ENCODE data around the gene E2F4. TPM values are rescaled to one million over a fixed set of nuclear protein-coding genes. Genes with fewer than 3 reads are reported as not detected.

The E2F4 gene, protein sequence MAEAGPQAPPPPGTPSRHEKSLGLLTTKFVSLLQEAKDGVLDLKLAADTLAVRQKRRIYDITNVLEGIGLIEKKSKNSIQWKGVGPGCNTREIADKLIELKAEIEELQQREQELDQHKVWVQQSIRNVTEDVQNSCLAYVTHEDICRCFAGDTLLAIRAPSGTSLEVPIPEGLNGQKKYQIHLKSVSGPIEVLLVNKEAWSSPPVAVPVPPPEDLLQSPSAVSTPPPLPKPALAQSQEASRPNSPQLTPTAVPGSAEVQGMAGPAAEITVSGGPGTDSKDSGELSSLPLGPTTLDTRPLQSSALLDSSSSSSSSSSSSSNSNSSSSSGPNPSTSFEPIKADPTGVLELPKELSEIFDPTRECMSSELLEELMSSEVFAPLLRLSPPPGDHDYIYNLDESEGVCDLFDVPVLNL
- 10 to 100 TPM; 54.0 to 75.9 (median 61.7) TPM for polyA plus RNA-seq (ENCODE audit: low read depth in 6 of 6)

DNA sequence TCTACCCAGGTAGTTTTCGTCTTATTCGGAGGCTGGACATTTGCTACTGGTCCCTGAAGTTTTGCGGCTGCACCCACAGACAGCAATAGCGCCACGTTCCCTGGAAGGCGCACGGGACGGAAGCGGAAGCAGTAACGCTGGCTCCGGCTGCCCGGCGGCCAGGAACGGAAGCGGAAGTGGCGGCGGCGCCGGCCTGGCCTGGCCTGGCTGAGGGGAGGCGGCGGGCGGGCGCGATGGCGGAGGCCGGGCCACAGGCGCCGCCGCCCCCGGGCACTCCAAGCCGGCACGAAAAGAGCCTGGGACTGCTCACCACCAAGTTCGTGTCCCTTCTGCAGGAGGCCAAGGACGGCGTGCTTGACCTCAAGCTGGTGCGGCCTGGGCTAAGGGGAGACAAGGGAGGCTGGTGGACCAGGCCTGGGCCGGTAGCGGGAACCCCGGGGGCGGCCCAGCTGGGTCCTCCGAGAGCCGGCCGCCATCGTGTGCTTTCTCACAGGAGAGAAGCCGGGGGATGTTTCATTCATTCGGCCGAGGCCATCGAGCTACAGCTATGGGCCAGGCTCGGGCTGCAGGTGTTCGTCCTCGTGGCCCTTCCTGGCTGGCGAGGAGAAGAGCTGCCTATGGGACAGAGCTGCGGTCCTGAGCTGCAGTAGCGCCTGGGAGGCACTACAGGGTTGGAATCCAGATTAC lies at the start of gene E2F4:
Gene E2F4 (plus strand): TSS at position 161 of the 687 bp plus-strand sequence. CDS start 73 bp downstream, at position 234.
- Mint-ChIP-seq H3K4me1 (peaks cover 28 to 45% (median 45%) of the 10 kb centered on the region in 3 donors), H3K4me3 (peak within 1 kb of the TSS; percentile 80 to 95 (median 92)), H3K36me3 (peaks cover 6 to 15% of the 10 kb centered on the region in 2 donors), H3K9me3 (no peaks in the 10 kb centered on the region), H3K27me3 (peaks cover 0 to 4% (median 0%) of the 10 kb centered on the region in 3 donors), H3K27ac (peak within 1 kb of the TSS; percentile 56 to 97 (median 88))
- peak; percentile 100 for ATAC-seq (ENCODE audit: low read depth in 2 of 2)
- peak; percentile 88 for DNase-seq

DNA sequence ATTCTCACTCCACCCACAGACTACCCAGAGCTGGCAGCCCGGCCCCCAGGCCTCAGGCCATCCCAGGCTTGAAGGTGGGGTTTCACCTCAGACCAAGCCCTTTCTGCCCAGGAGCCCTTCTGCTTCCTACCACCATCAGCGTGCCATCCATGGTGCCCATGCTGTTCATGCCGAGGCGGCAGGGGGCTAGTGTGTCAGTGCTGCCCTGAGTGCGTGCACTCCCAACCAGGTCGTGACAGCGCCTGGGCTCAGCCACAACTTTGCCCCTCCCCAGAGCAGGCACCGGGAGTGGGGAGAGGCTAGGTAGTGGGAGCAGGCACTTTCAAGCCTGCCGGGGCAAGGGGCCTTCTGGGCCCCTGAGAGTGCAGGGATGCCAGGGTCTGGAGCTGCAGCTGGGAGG lies 49.6 kb upstream of the E2F4 start:
- no peak for DNase-seq
- Mint-ChIP-seq H3K4me3 (no peak overlapping the region), H3K9me3 (no peaks in the 10 kb centered on the region), H3K27me3 (peaks cover 0 to 2% (median 0%) of the 10 kb centered on the region in 3 donors), H3K36me3 (peaks cover 41 to 57% of the 10 kb centered on the region in 2 donors), H3K4me1 (peaks cover 0 to 3% (median 0%) of the 10 kb centered on the region in 3 donors), H3K27ac (no peak overlapping the region)
- ATAC-seq (ENCODE audit: low read depth in 2 of 2), result no peak

DNA sequence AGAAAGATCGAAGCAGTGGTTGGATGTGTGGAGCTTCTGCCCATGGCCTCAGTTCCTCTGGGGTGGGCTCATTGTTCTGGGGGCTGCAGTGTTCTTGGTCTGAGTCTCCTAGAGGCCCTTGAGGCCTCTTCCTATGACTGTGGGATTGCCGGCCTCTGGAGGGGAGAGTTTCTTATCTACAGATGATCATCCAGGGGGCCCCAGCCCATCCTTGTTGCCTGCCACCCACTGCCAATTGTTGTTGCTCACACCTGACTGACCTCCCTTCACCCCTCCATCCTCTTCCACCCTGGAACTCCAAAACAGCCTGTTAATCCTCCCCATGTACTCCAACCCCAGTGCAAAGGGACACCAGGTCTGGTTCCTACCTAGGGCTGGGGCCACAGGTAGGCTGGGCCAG lies 47.0 kb upstream of the E2F4 start:
- ATAC-seq (ENCODE audit: low read depth in 2 of 2) (no peak), DNase-seq (no peak)
- no peak overlapping the region for H3K27ac Mint-ChIP-seq
- H3K4me3 Mint-ChIP-seq, result no peak overlapping the region
- H3K4me1 Mint-ChIP-seq, result peaks cover 0 to 7% (median 3%) of the 10 kb centered on the region in 3 donors
- H3K27me3 Mint-ChIP-seq, result peaks cover 10 to 23% (median 23%) of the 10 kb centered on the region in 3 donors
- H3K9me3 Mint-ChIP-seq, result no peaks in the 10 kb centered on the region
- peaks cover 51 to 71% of the 10 kb centered on the region in 2 donors for H3K36me3 Mint-ChIP-seq

DNA sequence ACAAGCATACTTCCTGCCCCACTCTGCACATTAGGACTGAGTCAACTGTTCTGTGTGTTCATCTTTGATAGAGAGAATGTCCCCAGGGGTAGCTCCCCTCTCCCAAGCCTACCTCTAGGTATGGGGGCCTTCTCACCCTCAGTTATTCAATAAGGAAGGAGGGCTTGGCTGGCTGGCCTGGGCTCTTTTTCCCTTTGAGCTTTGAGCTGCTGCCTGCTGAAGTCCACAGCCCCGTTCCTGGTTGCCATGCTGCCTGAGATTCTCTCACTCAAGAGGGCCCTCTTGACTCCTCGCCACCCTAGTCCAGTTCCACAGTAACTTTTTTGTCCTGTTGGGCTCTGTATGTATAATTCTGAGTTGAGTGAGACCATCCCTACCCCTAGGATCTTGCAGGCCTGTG lies 46.2 kb upstream of the E2F4 start:
- Mint-ChIP-seq H3K36me3 (peaks cover 45 to 63% of the 10 kb centered on the region in 2 donors), H3K4me3 (no peak overlapping the region), H3K9me3 (no peaks in the 10 kb centered on the region), H3K4me1 (peaks cover 0 to 7% (median 3%) of the 10 kb centered on the region in 3 donors), H3K27me3 (peaks cover 10 to 23% (median 23%) of the 10 kb centered on the region in 3 donors), H3K27ac (no peak overlapping the region)
- DNase-seq (no peak), ATAC-seq (ENCODE audit: low read depth in 2 of 2) (no peak)

DNA sequence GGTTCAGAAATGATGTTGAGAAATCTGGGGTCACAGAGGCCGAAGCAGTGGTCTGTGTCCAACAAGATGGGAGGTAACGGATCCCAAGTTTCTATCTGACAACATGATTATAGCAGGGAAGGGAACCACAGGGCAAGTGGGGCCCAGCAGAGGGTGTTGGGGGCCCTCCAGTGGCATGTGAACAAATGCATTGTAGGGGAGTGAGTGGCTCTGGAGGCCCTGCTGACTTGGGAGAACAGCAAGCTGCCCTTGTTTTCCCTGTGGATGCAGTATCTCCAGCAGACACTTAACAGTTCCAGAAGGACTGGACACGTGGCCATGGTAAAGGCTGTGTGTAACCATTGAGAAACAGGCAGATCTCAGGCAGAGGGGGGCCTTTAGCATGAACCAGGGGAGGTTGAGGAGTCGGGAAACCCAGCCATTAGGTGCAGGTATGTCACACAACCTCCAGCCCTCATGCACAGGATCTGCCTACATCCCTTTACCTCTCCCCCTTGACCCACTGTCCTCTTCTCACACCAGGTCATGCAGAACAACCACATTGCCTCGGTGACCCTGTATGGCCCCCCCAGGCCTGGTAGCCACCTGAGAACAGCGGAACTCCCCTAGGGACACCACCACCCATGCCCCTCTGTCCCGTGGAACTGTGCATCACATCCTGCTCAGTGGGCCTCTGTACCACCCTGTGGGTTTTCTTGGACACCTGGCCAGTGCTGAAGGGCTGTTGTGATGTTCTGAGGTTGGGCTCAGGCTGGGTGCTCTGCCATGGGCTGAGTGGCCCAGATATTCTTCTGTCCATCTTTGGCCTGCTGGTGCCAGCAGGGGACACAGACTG lies 45.2 kb upstream of the E2F4 start:
- no peak for DNase-seq
- peak overlapping the region in 2 of 6 donors; percentile 2 to 38 for H3K27ac Mint-ChIP-seq
- no peak for ATAC-seq (ENCODE audit: low read depth in 2 of 2)
- no peaks in the 10 kb centered on the region for H3K9me3 Mint-ChIP-seq
- H3K4me1 Mint-ChIP-seq, result peaks cover 7 to 13% (median 9%) of the 10 kb centered on the region in 3 donors
- H3K4me3 Mint-ChIP-seq, result peak overlapping the region in 1 of 8 donors; percentile 70
- H3K27me3 Mint-ChIP-seq, result peaks cover 10 to 32% (median 29%) of the 10 kb centered on the region in 3 donors
- H3K36me3 Mint-ChIP-seq, result peaks cover 40 to 57% of the 10 kb centered on the region in 2 donors

DNA sequence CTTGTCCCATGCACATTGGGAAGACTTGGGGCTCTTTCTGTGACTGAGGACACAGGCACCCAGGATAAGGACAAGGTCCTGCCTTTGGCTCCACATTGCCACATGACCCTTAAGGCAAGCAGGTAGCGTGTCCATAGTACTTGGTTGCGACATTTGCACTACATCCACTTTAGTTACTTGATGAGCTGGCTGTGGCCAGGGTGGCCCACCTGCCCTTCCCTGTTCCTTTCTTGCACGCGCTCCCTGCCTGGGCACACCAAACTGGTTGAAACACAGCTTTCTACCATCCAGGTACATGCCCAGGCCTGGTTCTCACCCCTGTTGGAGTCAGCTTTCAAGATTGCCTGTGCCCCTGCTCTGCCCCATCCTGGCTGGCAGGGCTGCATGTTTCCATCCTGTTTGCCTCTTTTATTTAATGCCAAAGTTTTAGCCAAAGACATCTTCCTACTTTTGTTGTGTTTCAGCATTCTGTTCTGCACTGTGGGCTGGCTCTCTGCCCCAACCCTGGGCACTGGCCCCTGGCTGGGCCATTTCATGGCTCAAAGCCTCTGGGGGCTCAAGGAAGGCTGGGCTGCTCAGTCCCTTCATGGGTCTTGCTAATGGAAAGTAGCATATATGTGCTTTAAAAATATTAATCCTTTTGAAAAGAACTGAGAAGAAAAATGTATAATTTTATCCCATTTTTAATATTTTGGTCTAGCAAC lies 44.4 kb upstream of the E2F4 start:
- Mint-ChIP-seq H3K36me3 (peaks cover 40 to 56% of the 10 kb centered on the region in 2 donors), H3K4me1 (peaks cover 10 to 15% (median 11%) of the 10 kb centered on the region in 3 donors), H3K9me3 (no peaks in the 10 kb centered on the region), H3K27ac (no peak overlapping the region), H3K4me3 (no peak overlapping the region), H3K27me3 (peaks cover 10 to 35% (median 29%) of the 10 kb centered on the region in 3 donors)
- DNase-seq (no peak), ATAC-seq (ENCODE audit: low read depth in 2 of 2) (no peak)

DNA sequence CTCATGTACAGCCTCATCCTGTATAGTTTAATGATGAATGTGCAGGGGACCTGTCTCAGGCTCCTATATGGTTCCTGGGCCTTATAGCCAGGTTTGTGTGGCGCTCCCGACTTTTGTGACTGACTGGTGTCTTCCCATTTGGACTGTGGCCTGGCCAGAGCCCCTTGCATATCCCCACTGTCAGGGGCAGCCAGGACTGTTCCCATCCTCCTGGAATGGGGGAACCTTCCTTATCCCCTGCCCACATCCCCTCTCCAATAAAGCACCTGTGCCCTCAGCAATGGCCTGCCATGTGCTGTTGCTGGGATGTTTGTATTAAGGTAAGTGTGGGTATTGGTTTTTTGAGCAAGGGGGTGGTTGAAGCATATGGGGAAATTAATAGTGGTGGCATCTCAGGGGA lies 43.7 kb upstream of the E2F4 start:
- H3K36me3 Mint-ChIP-seq, result peaks cover 37 to 50% of the 10 kb centered on the region in 2 donors
- H3K4me3 Mint-ChIP-seq, result peak overlapping the region in 1 of 8 donors; percentile 10
- no peaks in the 10 kb centered on the region for H3K9me3 Mint-ChIP-seq
- DNase-seq (no peak), ATAC-seq (ENCODE audit: low read depth in 2 of 2) (no peak)
- no peak overlapping the region for H3K27ac Mint-ChIP-seq
- peaks cover 16 to 18% (median 17%) of the 10 kb centered on the region in 3 donors for H3K4me1 Mint-ChIP-seq
- H3K27me3 Mint-ChIP-seq, result peaks cover 10 to 42% (median 29%) of the 10 kb centered on the region in 3 donors

DNA sequence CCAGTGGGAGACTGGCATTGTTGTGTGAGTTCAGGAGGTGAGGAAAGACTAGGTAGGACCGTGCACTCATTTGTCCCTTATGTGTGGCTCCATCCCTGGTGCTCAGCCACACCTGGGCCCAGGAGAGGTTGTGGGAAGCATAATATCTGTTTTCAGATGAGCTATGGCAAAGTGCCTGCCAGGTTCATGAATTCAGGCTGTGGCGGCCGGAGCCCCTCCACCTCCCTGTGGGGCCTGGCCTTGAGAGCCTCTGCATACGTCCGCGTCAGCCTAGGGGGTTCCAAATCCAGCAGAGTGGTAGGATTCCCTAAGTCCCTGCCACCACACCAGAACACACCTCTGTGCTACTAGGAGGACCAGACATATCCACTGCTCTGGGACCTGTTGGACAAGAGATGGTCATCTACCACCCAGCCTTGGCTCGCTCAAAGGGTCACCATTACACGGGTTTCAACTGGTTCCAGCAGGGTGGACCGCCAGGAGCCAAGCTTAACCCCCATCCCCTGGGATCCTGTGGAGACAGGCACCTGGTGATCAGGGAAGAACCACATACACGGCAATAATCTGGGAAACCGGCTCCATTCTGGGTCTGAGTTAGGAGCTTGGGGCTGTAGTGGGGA lies 43.2 kb upstream of the E2F4 start:
- no peak overlapping the region for H3K27ac Mint-ChIP-seq
- DNase-seq, result no peak

DNA sequence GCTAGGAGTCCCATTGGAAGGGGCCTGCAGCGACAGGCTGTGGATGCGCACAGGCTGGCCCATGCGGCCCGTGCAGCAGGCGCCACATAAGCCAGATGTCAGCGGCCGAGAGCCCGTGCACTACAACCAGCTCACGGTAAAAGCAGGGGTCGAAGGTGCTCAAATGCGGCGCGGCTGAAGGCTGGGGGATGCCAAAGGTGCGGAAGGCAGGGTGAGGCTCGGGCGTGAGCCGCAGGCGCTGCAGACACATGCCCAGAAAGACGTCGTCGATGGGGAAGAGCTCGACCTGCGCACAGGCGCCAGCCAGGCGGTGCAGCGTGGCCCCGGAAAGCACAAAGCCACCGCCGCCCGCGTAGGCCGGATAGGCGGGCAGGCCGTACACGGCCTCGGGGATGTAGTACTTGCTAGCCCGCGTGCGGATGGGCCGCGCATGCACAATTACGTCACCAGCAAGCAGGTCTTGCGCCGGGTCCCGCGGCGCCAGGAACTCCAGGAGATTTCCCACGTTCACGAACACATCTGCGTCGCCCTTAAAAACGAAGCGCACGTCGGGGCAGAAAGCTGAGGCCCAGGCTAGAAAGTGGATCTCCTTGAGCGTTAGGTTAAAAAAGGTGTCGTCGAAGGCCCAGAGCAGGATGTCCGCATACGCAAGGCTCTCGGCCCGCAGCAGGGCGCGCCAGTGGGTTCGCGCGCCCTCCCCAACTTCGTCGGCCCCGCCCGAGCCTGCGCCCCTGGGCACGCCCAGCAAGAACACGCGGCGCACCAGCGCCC lies 42.5 kb upstream of the E2F4 start:
- Mint-ChIP-seq H3K9me3 (no peaks in the 10 kb centered on the region), H3K4me3 (peak overlapping the region in 6 of 8 donors; percentile 10 to 50 (median 32)), H3K36me3 (peaks cover 32 to 41% of the 10 kb centered on the region in 2 donors), H3K4me1 (peaks cover 18 to 27% (median 21%) of the 10 kb centered on the region in 3 donors), H3K27ac (no peak overlapping the region), H3K27me3 (peaks cover 10 to 44% (median 29%) of the 10 kb centered on the region in 3 donors)
- DNase-seq, result no peak
- no peak for ATAC-seq (ENCODE audit: low read depth in 2 of 2)

More for the DNA sequence above, 43.2 kb upstream of the E2F4 start:
- Mint-ChIP-seq H3K4me3 (peak overlapping the region in 7 of 8 donors; percentile 10 to 50 (median 32)), H3K36me3 (peaks cover 37 to 45% of the 10 kb centered on the region in 2 donors), H3K9me3 (no peaks in the 10 kb centered on the region), H3K4me1 (peaks cover 18 to 21% (median 20%) of the 10 kb centered on the region in 3 donors), H3K27me3 (peaks cover 10 to 44% (median 29%) of the 10 kb centered on the region in 3 donors)
- no peak for ATAC-seq (ENCODE audit: low read depth in 2 of 2)

DNA sequence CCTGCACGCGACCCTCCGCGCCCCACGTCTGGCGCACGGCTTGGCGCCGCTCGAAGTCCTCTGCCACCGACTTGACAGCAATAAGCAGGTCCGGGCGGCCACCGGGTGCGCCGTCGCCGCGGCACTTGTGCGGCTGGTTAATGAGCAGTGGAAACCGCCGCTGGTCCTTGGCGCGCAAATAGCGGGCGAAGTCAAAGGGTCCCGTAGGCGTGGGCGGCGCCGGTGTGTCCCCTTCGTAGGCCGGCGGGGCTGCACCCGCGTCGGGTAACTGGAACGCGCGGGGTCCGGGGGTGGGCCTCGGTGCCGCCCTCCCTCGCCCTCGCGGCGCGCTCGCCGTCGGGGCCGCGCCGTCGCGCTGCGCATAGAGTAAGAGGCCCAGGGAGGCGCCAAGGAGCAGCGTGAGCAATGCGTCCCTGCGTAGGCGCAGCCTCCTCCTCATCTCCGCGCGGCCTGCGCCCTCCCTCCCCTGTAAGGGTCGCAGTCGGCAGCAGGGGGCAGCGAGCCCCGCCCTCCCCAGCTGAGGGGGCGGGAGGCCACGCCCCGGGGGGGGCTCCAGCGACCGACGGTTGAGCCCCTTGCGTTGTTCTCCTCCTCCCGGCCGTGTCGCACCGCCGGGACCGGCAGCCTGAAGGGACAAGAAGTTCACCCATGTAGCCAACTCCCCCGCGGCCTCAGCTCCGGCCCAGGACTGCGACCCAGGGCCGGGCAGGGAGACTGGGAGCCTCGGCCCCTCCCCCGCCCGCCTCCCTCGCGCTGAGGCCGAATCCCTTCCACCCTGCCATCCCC lies 41.7 kb upstream of the E2F4 start:
- peaks cover 28 to 34% of the 10 kb centered on the region in 2 donors for H3K36me3 Mint-ChIP-seq
- H3K4me1 Mint-ChIP-seq, result peaks cover 21 to 27% (median 23%) of the 10 kb centered on the region in 3 donors
- peak; percentile 50 to 56 for ATAC-seq (ENCODE audit: low read depth in 2 of 2)
- peaks cover 10 to 47% (median 29%) of the 10 kb centered on the region in 3 donors for H3K27me3 Mint-ChIP-seq
- H3K27ac Mint-ChIP-seq, result no peak overlapping the region
- no peak for DNase-seq
- no peaks in the 10 kb centered on the region for H3K9me3 Mint-ChIP-seq
- peak overlapping the region in 2 of 8 donors; percentile 60 to 74 for H3K4me3 Mint-ChIP-seq

Data from naive B cell (primary cell).